ENCODE measurements around the gene A2M. TPM values are rescaled to one million over a fixed set of nuclear protein-coding genes. Genes with fewer than 3 reads are reported as not detected.

Gene A2M
- total RNA-seq, 2 experiments from 2014 or later: not detected

DNA sequence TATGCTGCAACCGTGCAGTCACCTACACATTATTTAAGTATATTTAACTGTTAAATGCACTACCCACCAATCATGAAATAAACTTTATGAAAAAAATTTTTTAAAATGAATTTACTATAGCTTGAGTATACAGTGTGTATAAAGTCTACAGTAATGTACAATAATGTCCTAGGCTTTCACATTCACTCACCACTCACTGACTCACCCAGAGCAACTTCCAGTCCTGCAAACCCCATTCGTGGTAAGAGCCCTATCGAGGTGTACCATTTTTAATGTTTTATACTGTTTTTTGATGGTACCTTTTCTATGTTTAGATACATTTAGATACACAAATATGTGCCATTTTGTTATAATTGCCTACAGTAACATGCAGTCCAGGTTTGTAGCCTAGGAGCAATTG is 78.3 kb downstream of the A2M start:
- H3K4me3 Mint-ChIP-seq: no peak overlapping the region
- intact Hi-C loops (cut with micrococcal nuclease): no loop called here

DNA sequence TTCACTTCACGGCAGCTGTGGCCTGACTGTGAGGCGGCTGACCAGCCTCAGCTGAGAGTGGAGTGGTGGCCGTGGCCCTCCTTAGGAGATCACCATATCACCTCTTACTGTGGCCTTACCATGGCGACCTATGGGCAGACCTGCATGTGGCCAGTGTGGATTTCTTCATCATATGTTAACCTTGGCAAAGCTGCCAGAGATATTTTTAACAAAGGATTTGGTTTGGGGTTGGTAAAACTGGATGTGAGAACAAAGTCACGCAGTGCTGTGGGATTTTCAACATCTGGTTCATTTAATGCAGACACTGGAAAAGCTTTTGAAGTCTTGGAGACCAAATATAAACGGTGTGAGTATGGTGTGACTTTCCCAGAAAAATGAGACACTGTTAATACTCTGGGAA is 79.5 kb downstream of the A2M start:
- intact Hi-C loops (cut with micrococcal nuclease): no loop called here
- H3K27ac Mint-ChIP-seq: no peak overlapping the region

More for the DNA sequence above, 78.3 kb downstream of the A2M start:
- Mint-ChIP-seq H3K27ac (no peak overlapping the region), H3K36me3 (ENCODE audit: low read depth) (peaks cover 5% of the 10 kb centered on the region), H3K27me3 (ENCODE audit: low read depth) (no peaks in the 10 kb centered on the region), H3K9me3 (peaks cover 3% of the 10 kb centered on the region), H3K4me1 (ENCODE audit: low read depth) (peaks cover 57% of the 10 kb centered on the region)
- DNase-seq: no peak
- CTCF ChIA-PET: interaction anchor here (0.6 to 7.0 kb wide), 9 partner anchors 9 to 147 kb away, joined by 3 to 191 read pairs (median 10); partner anchors contain the start of genes KLRG1, M6PR and PHC1

DNA sequence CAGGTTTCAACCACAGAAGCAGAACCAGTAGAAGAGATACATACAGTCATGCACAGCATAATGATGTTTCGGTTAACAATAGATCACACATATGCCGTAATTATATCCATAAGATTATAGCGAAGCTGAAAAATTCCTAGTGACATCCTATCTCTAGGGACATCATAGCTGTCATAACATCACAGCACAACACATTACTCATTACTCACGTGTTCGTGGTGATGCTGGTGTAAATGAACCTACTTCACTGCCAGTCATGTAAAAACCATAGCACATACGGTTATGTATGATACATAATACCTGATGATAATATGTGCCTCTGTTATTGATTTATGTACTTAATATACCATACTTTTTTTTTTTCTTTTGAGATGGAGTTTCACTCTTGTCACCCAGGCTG is 81.6 kb downstream of the A2M start:
- no peaks in the 10 kb centered on the region for H3K27me3 Mint-ChIP-seq (ENCODE audit: low read depth)
- intact Hi-C loops (cut with micrococcal nuclease): no loop called here
- peaks cover 66% of the 10 kb centered on the region for H3K4me1 Mint-ChIP-seq (ENCODE audit: low read depth)
- no peak overlapping the region for H3K4me3 Mint-ChIP-seq
- no peak for DNase-seq
- peaks cover 5% of the 10 kb centered on the region for H3K36me3 Mint-ChIP-seq (ENCODE audit: low read depth)
- CTCF ChIA-PET: interaction anchor here (0.9 to 7.0 kb wide), 3 partner anchors 15 to 83 kb away, joined by 3 to 191 read pairs (median 6); partner anchors contain the start of gene M6PR
- peaks cover 3% of the 10 kb centered on the region for H3K9me3 Mint-ChIP-seq
- H3K27ac Mint-ChIP-seq: no peak overlapping the region

More for the DNA sequence above, 79.5 kb downstream of the A2M start:
- DNase-seq: no peak
- Mint-ChIP-seq H3K4me1 (ENCODE audit: low read depth) (peaks cover 68% of the 10 kb centered on the region), H3K9me3 (peaks cover 3% of the 10 kb centered on the region), H3K4me3 (no peak overlapping the region), H3K36me3 (ENCODE audit: low read depth) (peaks cover 5% of the 10 kb centered on the region), H3K27me3 (ENCODE audit: low read depth) (no peaks in the 10 kb centered on the region)
- CTCF ChIA-PET: interaction anchor here (1.1 to 7.0 kb wide), 6 partner anchors 10 to 121 kb away, joined by 3 to 191 read pairs (median 4); partner anchors contain the start of genes M6PR and PHC1

DNA sequence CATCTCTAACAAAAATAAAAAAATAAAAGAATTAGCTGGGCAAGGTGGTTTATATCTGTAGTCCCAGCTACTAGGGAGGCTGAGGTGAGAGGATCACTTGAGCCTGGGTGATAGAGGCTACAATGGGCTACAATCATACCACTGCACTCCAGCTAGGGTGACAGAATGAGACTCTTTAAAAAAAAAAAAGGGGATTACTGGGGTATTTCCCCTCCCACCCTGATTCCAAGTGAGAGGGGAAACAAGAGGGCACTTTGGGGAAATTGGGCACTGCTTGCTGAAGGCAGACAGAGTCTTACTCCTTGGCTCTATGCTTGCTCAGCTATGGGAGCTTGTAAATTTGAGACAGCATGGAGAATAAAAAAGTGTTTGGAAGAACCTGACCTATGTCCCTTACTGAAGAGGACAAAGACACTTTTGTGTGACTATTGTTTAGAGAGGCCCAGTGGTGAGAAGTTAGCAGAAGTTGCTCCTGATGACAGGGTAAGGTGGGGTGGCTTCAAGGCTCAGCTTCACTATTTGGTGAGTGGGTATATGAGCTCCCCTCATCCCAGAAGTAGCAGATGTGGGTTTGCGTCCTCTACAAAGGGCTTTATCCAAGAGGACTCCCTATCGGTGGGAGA is 82.3 kb downstream of the A2M start:
- H3K27ac Mint-ChIP-seq: no peak overlapping the region

DNA sequence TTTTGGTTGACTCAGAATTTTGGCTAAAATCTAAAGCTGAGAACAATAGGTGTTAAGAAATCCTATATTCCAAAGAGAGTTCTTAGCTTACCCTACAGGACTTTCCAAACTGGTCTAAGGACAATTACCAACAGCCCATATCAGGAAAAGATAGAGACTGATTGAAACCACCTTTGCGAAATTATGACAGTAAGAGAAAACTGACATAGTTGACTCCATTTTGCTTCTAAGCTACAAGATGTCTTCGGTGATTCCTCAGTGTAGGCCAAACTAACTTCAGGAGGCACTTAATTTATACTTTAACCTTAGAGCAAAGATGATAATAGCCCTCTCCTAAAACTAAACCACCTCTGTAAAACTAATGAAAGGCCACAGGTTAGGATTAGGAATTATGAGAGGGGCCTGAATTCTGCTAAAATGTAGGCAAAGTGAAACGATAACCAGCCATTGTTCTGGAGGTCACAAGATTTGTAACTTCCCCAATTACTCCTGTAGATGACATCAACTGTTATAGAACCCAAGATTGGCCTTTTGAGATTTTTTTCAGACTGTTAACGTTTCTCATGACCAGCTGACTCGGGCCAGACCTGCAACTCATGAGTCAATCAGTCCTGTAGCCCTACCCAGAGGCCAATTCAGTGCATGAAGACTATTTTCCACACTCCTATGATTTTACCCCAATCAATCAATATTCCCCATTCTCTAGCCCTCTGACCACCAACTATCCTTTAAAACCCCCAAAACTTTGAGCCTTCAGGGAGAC is 83.3 kb downstream of the A2M start:
- CTCF ChIA-PET: interaction anchor here (0.6 to 7.0 kb wide), 9 partner anchors 9 to 115 kb away, joined by 3 to 191 read pairs (median 5); partner anchors contain the start of gene M6PR
- H3K27ac Mint-ChIP-seq: peak overlapping the region; percentile 41
- intact Hi-C loops (cut with micrococcal nuclease): no loop called here
- H3K4me3 Mint-ChIP-seq: no peak overlapping the region
- DNase-seq: peak; percentile 31
- H3K9me3 Mint-ChIP-seq: peaks cover 3% of the 10 kb centered on the region
- H3K4me1 Mint-ChIP-seq (ENCODE audit: low read depth): peaks cover 64% of the 10 kb centered on the region
- H3K36me3 Mint-ChIP-seq (ENCODE audit: low read depth): peaks cover 13% of the 10 kb centered on the region
- H3K27me3 Mint-ChIP-seq (ENCODE audit: low read depth): no peaks in the 10 kb centered on the region

More for the DNA sequence above, 82.3 kb downstream of the A2M start:
- Mint-ChIP-seq H3K36me3 (ENCODE audit: low read depth) (peaks cover 9% of the 10 kb centered on the region), H3K9me3 (peaks cover 3% of the 10 kb centered on the region), H3K4me3 (no peak overlapping the region), H3K27me3 (ENCODE audit: low read depth) (no peaks in the 10 kb centered on the region), H3K4me1 (ENCODE audit: low read depth) (peaks cover 64% of the 10 kb centered on the region)
- CTCF ChIA-PET: interaction anchor here (0.6 to 7.0 kb wide), 7 partner anchors 9 to 428 kb away, joined by 3 to 191 read pairs (median 5); partner anchors contain the start of gene M6PR
- intact Hi-C loops (cut with micrococcal nuclease): no loop called here
- no peak for DNase-seq

DNA sequence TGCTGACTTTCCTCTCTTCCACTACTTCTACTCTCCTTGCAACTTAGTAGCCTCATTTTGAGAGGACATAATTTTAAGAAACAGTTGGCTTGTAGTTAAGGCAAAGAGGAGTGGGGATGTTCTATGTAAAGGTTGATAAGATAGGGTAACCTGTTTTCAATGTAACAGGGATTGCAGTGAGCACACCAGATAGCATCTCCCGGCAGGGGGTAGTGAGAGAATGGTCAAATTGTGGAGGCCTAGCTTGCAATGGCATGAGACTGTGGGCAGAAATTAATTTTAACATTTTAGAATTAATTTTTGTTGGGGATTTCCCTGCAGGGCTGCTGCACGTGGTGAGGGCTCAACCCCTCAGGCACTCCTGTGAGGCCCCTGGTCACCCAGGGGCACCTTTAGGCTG is 84.9 kb downstream of the A2M start:
- Mint-ChIP-seq H3K27me3 (ENCODE audit: low read depth) (no peaks in the 10 kb centered on the region), H3K9me3 (peaks cover 3% of the 10 kb centered on the region), H3K36me3 (ENCODE audit: low read depth) (peaks cover 13% of the 10 kb centered on the region), H3K4me3 (no peak overlapping the region), H3K4me1 (ENCODE audit: low read depth) (peaks cover 56% of the 10 kb centered on the region), H3K27ac (peak overlapping the region; percentile 55)
- DNase-seq: no peak
- intact Hi-C loops (cut with micrococcal nuclease): no loop called here
- CTCF ChIA-PET: interaction anchor here (1.4 to 4.2 kb wide), 2 partner anchors 9 to 80 kb away, joined by 3 to 34 read pairs; partner anchors contain the start of gene M6PR

DNA sequence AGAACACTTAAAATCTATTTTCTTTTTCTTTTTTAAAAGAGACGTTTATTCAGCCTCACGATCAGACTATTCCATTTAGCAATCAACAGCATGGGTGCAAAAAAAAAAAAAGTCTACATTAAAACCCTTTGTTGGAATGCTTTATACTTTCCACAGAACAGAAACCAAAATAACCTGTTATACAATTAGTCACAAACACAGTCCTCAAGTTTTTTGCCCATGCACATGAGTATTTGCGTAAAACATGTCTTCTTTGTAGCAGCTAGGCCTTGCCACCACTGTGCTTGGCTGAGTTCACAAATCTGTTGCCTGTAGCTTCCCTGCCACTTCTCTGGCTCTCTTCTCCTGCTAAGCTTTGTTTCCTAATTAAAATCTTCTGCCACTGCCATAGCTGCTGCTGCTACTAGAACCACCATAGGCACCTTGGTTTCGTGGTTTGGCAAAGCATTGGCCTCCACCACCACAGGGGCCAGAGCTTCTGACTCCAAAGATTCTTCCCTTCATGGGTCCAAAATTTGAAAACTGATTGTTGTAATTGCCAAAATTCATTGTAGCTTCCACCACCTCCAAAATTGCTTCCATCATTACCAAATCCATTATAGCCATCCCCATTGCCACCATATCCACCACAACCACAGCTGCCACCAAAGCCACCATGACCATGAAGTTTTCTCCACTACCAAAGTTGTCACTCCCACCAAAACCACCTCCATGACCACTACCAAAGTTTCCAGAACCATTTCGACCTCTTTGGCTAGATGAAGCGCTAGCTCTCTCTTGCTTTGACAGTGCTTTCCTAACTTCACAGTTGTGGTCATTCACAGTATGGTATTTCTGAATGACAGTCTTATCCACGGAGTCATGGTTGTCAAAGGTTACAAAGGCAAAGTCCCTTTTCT is 88.3 kb downstream of the A2M start:
- peak overlapping the region; percentile 69 for H3K27ac Mint-ChIP-seq
- DNase-seq: peak; percentile 28
- CTCF ChIA-PET: interaction anchor here (0.7 to 6.6 kb wide), 5 partner anchors 10 to 533 kb away, joined by 3 to 40 read pairs (median 6); partner anchors contain the start of gene M6PR
- peaks cover 50% of the 10 kb centered on the region for H3K4me1 Mint-ChIP-seq (ENCODE audit: low read depth)
- H3K4me3 Mint-ChIP-seq: peak overlapping the region; percentile 6
- H3K36me3 Mint-ChIP-seq (ENCODE audit: low read depth): peaks cover 8% of the 10 kb centered on the region
- H3K9me3 Mint-ChIP-seq: no peaks in the 10 kb centered on the region
- intact Hi-C loops (cut with micrococcal nuclease): no loop called here
- H3K27me3 Mint-ChIP-seq (ENCODE audit: low read depth): no peaks in the 10 kb centered on the region

DNA sequence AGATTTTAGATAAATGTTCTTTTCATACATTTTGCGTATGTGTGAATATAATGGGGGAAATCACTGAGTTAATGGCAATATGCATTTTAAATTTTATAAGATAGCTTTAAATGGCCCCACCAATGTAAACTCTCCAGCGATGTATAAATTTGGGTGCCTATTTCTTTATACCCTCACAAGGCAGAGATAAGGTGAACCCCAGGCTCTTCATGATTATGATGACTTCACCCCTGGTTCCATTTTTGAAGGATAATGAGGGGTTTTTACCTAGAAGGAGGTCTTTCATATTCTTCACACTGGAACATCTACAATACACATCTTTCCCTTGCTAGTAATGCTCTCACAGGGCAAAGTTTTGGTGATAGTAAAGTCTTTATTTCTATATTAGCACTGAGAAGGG is 91.2 kb downstream of the A2M start:
- Mint-ChIP-seq H3K27ac (no peak overlapping the region), H3K9me3 (peaks cover 5% of the 10 kb centered on the region), H3K4me1 (ENCODE audit: low read depth) (peaks cover 26% of the 10 kb centered on the region), H3K4me3 (no peak overlapping the region), H3K36me3 (ENCODE audit: low read depth) (peaks cover 8% of the 10 kb centered on the region), H3K27me3 (ENCODE audit: low read depth) (no peaks in the 10 kb centered on the region)
- CTCF ChIA-PET: interaction anchor here (6.6 kb wide), 1 partner anchor 13 kb away, joined by 40 read pairs; no protein-coding TSS in a partner anchor
- no peak for DNase-seq
- intact Hi-C loops (cut with micrococcal nuclease): loop anchor here (2.0 kb wide), 1 partner anchor 14 kb away; no protein-coding TSS in a partner anchor

DNA sequence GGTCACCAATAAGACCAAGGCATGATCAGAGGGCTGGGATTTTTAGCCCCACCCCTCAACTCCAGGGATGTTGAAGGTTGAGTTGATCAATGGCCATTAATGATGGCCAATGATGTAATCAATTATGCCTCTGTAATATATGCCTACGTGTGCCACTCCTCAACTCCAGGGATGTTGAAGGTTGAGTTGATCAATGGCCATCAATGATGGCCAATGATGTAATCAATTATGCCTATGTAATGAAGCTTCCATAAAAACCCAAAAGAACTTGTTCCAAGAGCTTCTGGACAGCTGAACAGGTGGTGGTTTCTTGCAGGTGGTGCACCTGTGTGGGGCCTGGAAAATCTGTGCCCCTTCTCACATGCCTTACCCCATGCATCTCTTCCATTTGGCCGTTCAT is 93.1 kb downstream of the A2M start:
- Mint-ChIP-seq H3K27ac (no peak overlapping the region), H3K36me3 (ENCODE audit: low read depth) (peaks cover 5% of the 10 kb centered on the region), H3K4me3 (no peak overlapping the region), H3K27me3 (ENCODE audit: low read depth) (no peaks in the 10 kb centered on the region), H3K4me1 (ENCODE audit: low read depth) (peaks cover 17% of the 10 kb centered on the region), H3K9me3 (peaks cover 12% of the 10 kb centered on the region)
- CTCF ChIA-PET: interaction anchor here (0.7 to 6.6 kb wide), 5 partner anchors 9 to 72 kb away, joined by 3 to 40 read pairs (median 5); no protein-coding TSS in a partner anchor
- intact Hi-C loops (cut with micrococcal nuclease): no loop called here
- DNase-seq: no peak

All from activated naive CD4-positive, alpha-beta T cell treated with anti-CD3 and anti-CD28 coated beads for 36 hours (primary cell).